Astrocyte of the cerebellum (primary cell): ENCODE results near the gene CCL16.

ENCODE experiments used
- DNase-seq: peaks from one replicate; pipeline ENCODE4 v3.0.0-alpha.2; 2011; ENCODE audit warnings: low read depth
- H3K4me3 ChIP-seq: 2 replicates; pipeline ENCODE4 v1.5.1; 2011; ENCODE audit warnings: mild to moderate bottlenecking, low read depth, low read length, moderate library complexity
- in situ Hi-C: cut with HindIII; loops from 2 replicates; pipeline ENCODE4 v1.10.0; 2017; ENCODE audit warnings: low sequenced_read_pairs
- TF ChIP-seq, protein P1 (sequence below): IDR thresholded peaks from 2 replicates; pipeline ENCODE4 v1.5.1; 2012; ENCODE audit warnings: low read length, low read depth, moderate library complexity, mild to moderate bottlenecking; ENCODE audit errors: missing control alignments

The CCL16 gene

DNA sequence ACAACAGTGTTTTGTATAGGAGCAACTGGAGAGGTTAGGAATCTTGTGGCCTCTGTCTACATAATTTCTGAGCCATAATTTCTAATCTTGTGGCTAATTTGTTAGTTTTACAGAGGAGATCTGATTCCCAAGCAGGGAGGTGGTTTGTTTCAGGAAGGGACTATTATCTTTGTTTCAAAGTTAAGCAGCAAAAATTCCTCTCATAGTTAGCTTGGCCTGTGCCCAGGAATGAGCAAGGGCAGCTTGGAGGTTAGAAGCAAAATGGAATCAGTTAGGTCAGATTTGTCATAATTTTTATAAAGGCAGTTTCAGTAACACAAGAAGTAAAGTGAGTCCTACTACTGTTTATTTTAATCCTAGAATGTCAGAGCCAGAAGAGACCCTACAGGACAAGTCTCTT lies 48.7 kb downstream of the CCL16 start:
- TF ChIP-seq, protein P1, sequence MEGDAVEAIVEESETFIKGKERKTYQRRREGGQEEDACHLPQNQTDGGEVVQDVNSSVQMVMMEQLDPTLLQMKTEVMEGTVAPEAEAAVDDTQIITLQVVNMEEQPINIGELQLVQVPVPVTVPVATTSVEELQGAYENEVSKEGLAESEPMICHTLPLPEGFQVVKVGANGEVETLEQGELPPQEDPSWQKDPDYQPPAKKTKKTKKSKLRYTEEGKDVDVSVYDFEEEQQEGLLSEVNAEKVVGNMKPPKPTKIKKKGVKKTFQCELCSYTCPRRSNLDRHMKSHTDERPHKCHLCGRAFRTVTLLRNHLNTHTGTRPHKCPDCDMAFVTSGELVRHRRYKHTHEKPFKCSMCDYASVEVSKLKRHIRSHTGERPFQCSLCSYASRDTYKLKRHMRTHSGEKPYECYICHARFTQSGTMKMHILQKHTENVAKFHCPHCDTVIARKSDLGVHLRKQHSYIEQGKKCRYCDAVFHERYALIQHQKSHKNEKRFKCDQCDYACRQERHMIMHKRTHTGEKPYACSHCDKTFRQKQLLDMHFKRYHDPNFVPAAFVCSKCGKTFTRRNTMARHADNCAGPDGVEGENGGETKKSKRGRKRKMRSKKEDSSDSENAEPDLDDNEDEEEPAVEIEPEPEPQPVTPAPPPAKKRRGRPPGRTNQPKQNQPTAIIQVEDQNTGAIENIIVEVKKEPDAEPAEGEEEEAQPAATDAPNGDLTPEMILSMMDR, result no peak
- no peak for DNase-seq
- H3K4me3 ChIP-seq, result no peak overlapping the region
- in situ Hi-C loops, result no loop called here

DNA sequence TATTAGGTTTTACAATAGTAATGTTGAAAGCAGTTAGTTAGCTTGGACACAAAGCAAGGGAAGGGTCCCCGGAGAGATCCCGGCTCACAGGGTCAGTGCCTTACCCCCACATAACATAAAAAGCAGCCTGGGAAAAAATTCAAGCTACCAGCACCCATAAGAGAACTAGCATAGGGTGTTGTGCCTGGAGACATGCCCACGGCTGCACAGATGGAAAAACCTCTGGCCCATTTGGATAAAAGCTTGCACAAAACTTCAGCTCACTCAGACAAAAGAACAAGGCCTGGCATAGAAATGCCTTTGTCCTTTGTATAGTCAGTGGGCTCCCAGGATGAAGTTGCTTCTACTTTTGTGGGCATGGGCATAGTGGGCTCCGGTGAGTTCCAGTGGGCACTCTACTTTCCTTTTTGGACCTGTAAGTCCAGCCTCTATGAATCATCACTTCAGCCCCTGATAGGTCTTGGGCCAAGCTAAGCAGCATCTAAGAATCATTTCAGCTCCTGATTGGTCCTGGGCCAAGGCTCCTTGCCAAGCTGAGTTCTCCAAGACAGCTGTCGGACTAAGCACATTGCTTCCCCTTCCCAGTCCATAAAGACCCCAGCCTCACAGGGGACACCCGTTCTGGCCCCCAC lies 49.4 kb downstream of the CCL16 start:
- H3K4me3 ChIP-seq, result no peak overlapping the region
- peak; percentile 13 for DNase-seq
- in situ Hi-C loops, result no loop called here
- TF ChIP-seq, protein P1, result no peak

DNA sequence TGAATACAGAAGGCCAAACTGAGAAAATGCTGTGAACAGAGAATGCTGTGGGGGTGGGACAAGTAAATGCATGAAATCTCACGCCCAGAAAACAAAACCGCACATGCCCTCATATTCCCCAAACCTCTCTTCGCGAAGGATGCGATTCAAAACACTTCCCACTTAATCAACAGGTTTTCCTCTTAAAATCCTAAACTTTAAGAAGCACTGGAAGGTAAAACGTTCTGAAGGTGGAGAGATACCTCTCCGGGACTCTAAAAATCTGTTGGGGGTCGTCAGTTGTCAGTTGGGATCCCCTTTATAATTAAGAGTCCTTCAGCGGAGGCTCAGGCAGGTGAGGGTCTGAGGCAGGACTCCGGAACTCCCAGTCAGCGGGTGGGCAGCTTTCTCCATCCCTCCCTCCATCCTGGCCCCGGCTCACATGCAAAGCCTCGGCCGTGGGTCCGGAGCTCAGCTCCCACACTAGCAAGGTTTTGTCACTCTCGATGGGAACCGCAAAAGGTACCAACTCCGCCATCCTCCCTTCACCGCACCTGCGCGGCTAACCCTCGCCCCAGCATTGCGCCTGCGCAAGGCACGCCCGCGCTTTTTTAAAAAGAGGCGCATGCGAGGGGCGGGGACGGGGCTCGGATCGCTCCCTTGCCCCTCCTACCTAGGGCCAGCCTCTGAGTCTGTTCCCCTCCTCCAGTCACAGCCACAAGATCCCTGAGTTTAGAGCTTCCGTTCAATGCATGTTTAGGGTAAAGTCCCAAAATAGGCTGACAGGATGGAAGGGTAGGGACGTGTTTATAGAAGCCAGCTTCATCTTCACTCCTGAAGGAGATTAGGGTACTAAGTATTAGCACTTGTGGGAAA lies 50.9 kb downstream of the CCL16 start, which contains the start of gene RDM1:
Gene RDM1, minus strand, starts transcription at position 563 of the 855 bp plus-strand sequence. Its CDS starts 46 bp downstream, at position 517.
- peak within 1 kb of the TSS; percentile 46 for H3K4me3 ChIP-seq
- no peak for DNase-seq
- in situ Hi-C loops, result no loop called here
- TF ChIP-seq, protein P1, result no peak

DNA sequence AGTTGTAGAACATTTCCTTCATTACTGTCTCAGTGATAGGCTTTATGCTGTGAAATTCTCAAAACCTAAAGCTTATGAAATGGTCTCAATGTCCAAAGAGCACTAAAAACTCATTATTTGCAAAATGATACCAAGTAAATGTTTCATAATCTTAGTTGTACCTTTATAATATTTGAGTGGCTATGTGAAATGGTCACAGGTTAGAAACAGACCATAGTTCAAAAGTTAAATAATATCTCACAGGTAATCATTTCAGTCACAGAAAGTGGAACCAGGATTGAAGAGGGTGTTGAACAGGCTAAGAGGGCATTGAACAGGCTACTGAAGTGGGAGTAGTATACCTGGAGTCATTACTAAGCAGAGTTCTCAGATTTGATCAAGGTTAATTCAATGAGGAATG lies 53.6 kb downstream of the CCL16 start:
- no peak overlapping the region for H3K4me3 ChIP-seq
- no peak for DNase-seq
- TF ChIP-seq, protein P1, result no peak
- in situ Hi-C loops, result no loop called here
